Endothelial cell (in vitro differentiated cells): Measurements from ENCODE around the gene PIGZ. TPM values are rescaled to one million over a fixed set of nuclear protein-coding genes. Genes with fewer than 3 reads are reported as not detected.

ENCODE experiments used
- DNase-seq: peaks from one replicate; pipeline ENCODE4 v3.0.0; 2021; ENCODE audit warnings: low spot score
- H3K27ac Mint-ChIP-seq: one replicate; pipeline ENCODE4 v1.8.0; 2021; ENCODE audit warnings: mixed read lengths, inconsistent platforms; ENCODE audit not compliant: unreplicated experiment
- H3K27me3 Mint-ChIP-seq: one replicate; pipeline ENCODE4 v1.8.0; 2021; ENCODE audit warnings: mild to moderate bottlenecking, moderate library complexity, mixed read lengths, inconsistent platforms; ENCODE audit not compliant: unreplicated experiment
- H3K36me3 Mint-ChIP-seq: one replicate; pipeline ENCODE4 v1.8.0; 2021; ENCODE audit warnings: mild to moderate bottlenecking, low read depth, mixed read lengths, inconsistent platforms; ENCODE audit not compliant: unreplicated experiment
- H3K4me1 Mint-ChIP-seq: one replicate; pipeline ENCODE4 v1.8.0; 2021; ENCODE audit warnings: mild to moderate bottlenecking, mixed read lengths, inconsistent platforms; ENCODE audit not compliant: unreplicated experiment
- H3K4me3 Mint-ChIP-seq: one replicate; pipeline ENCODE4 v1.8.0; 2021; ENCODE audit warnings: mild to moderate bottlenecking, mixed read lengths, inconsistent platforms; ENCODE audit not compliant: unreplicated experiment
- H3K9me3 Mint-ChIP-seq: one replicate; pipeline ENCODE4 v1.8.0; 2021; ENCODE audit warnings: mixed read lengths, inconsistent platforms; ENCODE audit not compliant: unreplicated experiment
- total RNA-seq: library from RNA; stranded (reverse); fragmentation: NEBNext Ultra II Directional; extraction: Animal tissue kit (Norgen Biotek cat#: 25700); gene quantifications from one replicate; pipeline ENCODE4 v1.2.1, GENCODE V29; 2021; ENCODE audit not compliant: unreplicated experiment
- TF ChIP-seq, protein P1 (sequence below): fragments of 200-600 bp; sonication (generic); IDR thresholded peaks from one replicate; pipeline ENCODE4 v1.5.0; 2021; ENCODE audit warnings: antibody characterized with exemption; ENCODE audit not compliant: unreplicated experiment

The PIGZ gene
- total RNA-seq, 1 donor from 2014 or later, result 3.5 TPM

DNA sequence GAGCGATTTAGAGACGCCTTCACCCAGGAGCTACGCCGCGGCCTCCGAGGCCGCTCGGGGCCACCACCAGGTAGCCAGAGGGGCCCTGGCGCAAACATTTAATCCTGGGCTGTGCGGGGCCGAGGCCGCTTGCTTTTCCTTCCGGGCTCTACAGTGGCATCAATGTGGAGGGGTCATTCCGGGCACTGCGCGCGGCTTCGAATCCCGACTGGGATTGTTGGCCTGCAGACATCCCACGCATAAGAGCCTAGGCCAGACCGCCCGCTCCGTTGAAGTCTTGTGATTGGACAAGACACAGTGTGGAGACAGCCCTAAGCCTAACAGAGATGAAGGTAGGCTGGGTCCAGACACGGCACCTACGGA, 25.7 kb downstream of the PIGZ start:
- TF ChIP-seq, protein P1, sequence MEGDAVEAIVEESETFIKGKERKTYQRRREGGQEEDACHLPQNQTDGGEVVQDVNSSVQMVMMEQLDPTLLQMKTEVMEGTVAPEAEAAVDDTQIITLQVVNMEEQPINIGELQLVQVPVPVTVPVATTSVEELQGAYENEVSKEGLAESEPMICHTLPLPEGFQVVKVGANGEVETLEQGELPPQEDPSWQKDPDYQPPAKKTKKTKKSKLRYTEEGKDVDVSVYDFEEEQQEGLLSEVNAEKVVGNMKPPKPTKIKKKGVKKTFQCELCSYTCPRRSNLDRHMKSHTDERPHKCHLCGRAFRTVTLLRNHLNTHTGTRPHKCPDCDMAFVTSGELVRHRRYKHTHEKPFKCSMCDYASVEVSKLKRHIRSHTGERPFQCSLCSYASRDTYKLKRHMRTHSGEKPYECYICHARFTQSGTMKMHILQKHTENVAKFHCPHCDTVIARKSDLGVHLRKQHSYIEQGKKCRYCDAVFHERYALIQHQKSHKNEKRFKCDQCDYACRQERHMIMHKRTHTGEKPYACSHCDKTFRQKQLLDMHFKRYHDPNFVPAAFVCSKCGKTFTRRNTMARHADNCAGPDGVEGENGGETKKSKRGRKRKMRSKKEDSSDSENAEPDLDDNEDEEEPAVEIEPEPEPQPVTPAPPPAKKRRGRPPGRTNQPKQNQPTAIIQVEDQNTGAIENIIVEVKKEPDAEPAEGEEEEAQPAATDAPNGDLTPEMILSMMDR, result no peak
- peaks cover 21% of the 10 kb centered on the region for H3K36me3 Mint-ChIP-seq
- peak overlapping the region; percentile 49 for H3K27ac Mint-ChIP-seq
- peak overlapping the region; percentile 96 for H3K4me3 Mint-ChIP-seq
- peaks cover 23% of the 10 kb centered on the region for H3K4me1 Mint-ChIP-seq
- H3K9me3 Mint-ChIP-seq, result no peaks in the 10 kb centered on the region
- peaks cover 15% of the 10 kb centered on the region for H3K27me3 Mint-ChIP-seq
- no peak for DNase-seq

DNA sequence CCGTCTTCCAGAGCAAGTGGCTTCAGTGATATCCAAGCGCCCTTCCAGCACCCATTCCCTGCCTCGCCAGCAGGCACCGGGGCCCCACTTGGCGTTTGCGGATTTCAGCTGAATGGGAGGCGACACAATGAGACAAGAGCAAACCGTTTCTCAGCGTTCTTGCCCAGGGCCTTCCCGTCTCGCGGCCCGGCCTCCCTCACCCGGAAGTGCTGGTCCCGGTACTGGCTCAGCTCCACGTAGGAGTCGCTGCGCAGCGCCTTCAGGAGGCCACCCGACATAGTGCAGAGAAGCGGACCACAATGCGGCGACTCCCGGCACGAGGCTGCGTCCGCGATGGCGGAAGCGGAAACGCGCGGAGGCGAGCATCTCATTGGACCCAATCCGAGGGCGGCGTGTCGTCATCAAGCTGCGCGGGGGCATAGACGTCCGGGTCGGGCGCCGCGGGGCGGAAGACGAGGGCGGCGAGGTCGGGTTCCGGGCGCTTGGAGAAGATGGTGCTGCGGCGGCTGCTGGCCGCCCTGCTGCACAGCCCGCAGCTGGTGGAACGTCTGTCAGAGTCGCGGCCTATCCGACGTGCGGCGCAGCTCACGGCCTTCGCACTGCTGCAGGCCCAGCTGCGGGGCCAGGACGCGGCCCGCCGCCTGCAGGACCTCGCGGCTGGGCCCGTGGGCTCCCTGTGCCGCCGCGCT, 26.3 kb downstream of the PIGZ start, which contains the start of gene NCBP2:
Gene NCBP2 (minus strand): TSS at position 303 of the 689 bp plus-strand sequence. CDS start 25 bp downstream, at position 278.
- TF ChIP-seq, protein P1, result peak; percentile 37
- peak within 1 kb of the TSS; percentile 95 for H3K27ac Mint-ChIP-seq
- H3K4me3 Mint-ChIP-seq, result peak within 1 kb of the TSS; percentile 99
- peak; percentile 99 for DNase-seq
- H3K4me1 Mint-ChIP-seq, result peaks cover 23% of the 10 kb centered on the region
- peaks cover 15% of the 10 kb centered on the region for H3K27me3 Mint-ChIP-seq
- peaks cover 26% of the 10 kb centered on the region for H3K36me3 Mint-ChIP-seq
- no peaks in the 10 kb centered on the region for H3K9me3 Mint-ChIP-seq

DNA sequence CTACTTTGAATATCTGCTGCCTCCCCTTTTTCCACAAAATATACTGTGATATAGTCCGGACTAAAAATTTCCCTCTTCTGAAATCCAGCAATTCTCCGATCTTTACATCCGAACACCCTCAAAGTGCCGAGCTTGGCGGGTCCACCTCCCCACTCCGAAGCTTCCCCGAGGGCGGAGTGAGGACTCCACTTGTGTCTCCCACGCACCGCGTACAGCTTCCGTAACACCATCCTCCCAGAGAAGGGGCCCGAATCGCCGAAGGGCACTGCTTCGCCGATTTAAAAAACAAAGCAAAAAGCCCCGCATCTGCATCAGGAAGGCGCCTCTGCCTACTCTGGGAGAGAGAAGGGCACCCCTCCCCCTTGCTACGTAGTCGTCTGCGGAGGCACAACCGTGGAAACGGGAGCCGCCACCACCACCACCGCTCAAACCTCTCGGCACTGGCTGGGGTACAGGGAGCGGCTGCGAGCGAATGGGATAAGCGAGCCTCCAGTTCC, 26.9 kb downstream of the PIGZ start:
- Mint-ChIP-seq H3K27me3 (peaks cover 14% of the 10 kb centered on the region), H3K27ac (peak overlapping the region; percentile 95), H3K4me1 (peaks cover 23% of the 10 kb centered on the region), H3K9me3 (no peaks in the 10 kb centered on the region), H3K36me3 (peaks cover 31% of the 10 kb centered on the region), H3K4me3 (peak overlapping the region; percentile 99)
- TF ChIP-seq, protein P1, result no peak
- peak; percentile 59 for DNase-seq

DNA sequence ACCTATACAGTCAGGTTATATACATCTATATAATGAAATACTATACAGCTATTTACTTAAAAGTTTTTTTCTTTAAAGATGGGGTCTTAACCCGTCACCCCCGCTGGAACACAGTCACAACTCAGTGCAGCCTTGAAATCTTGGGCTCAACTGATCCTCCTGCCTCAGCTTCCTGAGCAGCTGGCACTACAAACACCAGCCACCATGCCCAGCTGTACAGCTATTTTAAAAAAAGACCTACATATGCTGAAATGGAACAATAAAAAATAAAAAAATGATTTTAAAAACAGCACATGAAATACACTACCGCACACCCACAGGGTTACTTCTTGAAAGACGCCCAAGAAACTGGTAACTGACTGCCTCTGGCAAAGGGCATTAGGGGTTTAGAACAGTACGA, 30.1 kb downstream of the PIGZ start:
- peaks cover 6% of the 10 kb centered on the region for H3K27me3 Mint-ChIP-seq
- H3K4me3 Mint-ChIP-seq, result no peak overlapping the region
- no peaks in the 10 kb centered on the region for H3K9me3 Mint-ChIP-seq
- peaks cover 33% of the 10 kb centered on the region for H3K36me3 Mint-ChIP-seq
- peaks cover 18% of the 10 kb centered on the region for H3K4me1 Mint-ChIP-seq
- no peak overlapping the region for H3K27ac Mint-ChIP-seq
- TF ChIP-seq, protein P1, result no peak
- no peak for DNase-seq

DNA sequence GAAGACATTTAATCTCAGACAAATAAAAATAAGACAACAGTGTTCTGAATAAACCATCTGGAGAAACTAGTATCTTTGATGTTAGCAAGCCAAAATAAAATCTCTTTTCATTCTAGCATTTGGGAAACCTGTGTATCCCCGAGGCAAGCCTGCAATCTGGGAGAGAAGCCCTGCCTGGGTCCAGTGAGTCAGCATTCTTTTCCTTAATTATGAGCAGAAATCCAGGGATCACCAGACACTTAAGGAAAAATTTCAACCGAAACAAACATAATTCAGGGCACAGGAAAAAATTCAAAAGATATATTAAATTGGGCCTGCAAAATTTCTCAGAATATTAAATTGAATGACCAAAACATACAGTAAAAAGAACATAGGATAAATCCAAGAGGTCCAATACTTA, 30.5 kb downstream of the PIGZ start:
- Mint-ChIP-seq H3K4me1 (peaks cover 14% of the 10 kb centered on the region), H3K27me3 (peaks cover 2% of the 10 kb centered on the region), H3K9me3 (no peaks in the 10 kb centered on the region), H3K27ac (no peak overlapping the region), H3K4me3 (no peak overlapping the region), H3K36me3 (peaks cover 37% of the 10 kb centered on the region)
- no peak for DNase-seq
- TF ChIP-seq, protein P1, result no peak
